ENCODE data around the gene PKP1.

PKP1 gene

DNA sequence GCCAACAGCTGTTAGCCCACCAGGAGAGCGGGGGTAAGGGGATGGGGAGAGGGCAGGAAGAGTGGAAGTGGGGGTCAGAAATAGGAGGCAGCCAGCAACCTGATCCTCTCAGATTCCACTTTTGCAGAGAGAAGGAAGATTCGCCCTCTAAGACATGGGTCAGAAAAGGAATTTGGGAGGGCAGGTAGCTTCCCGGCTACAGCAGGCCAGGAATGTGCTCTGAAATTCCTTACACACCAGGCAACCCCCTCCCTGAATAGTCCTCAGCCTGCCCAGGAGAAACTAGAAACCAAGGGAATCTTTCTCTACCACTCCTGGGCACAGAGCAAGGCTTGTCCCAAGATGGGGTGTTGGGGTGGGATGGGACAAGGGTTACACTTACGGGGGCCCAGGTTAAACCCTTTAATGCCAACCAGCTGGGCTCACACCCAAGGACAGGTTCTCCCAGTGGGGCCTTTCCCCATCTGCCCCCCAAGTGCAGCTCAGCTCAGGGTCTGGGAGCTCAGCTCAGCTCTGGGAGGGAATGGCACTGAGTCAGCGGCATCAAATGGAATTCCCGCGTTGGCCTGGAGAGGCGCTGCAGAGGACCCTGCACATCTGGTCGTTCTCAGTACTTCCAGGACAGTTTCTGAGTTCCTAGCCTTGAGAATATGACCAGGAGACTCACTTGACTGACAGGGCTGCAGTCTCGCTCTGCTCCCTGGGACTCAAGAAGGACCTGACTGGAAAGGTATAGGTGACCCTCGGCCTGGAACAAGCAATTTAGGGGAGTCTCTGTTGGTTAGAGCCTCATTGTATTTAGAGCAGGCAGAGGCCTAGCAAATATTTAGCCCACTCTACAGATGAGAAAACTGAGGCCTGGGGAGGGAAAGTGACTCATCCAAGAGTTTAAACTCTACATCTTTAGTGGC is 93.4 kb downstream of the PKP1 start:
- H2AFZ ChIP-seq (ENCODE audit: low read depth, low read length, severe bottlenecking), result no peak overlapping the region
- no peak overlapping the region for H3K27ac ChIP-seq (ENCODE audit: low read depth, low read length)
- H3F3A ChIP-seq (ENCODE audit: insufficient read depth), result no peaks in the 10 kb centered on the region
- no peaks in the 10 kb centered on the region for H4K20me1 ChIP-seq (ENCODE audit: low read depth, low read length)
- H3K27me3 ChIP-seq (ENCODE audit: low read length), result no peaks in the 10 kb centered on the region
- H3K9ac ChIP-seq (ENCODE audit: low read length), result no peak overlapping the region
- H3K9me3 ChIP-seq (ENCODE audit: insufficient read depth, low read length), result no peaks in the 10 kb centered on the region
- no peaks in the 10 kb centered on the region for H3K9me2 ChIP-seq (replicated peaks; ENCODE audit: insufficient read depth, low read length)
- no peak overlapping the region for H3K4me3 ChIP-seq (ENCODE audit: insufficient read depth, low read length, poor library complexity, severe bottlenecking)
- no peaks in the 10 kb centered on the region for H3K36me3 ChIP-seq (ENCODE audit: low read length)
- TF ChIP-seq EZH2phosphoT487 (conservative IDR thresholded peaks at IDR 0.05; ENCODE audit: low read length), result no peak
- TF ChIP-seq, protein P1, sequence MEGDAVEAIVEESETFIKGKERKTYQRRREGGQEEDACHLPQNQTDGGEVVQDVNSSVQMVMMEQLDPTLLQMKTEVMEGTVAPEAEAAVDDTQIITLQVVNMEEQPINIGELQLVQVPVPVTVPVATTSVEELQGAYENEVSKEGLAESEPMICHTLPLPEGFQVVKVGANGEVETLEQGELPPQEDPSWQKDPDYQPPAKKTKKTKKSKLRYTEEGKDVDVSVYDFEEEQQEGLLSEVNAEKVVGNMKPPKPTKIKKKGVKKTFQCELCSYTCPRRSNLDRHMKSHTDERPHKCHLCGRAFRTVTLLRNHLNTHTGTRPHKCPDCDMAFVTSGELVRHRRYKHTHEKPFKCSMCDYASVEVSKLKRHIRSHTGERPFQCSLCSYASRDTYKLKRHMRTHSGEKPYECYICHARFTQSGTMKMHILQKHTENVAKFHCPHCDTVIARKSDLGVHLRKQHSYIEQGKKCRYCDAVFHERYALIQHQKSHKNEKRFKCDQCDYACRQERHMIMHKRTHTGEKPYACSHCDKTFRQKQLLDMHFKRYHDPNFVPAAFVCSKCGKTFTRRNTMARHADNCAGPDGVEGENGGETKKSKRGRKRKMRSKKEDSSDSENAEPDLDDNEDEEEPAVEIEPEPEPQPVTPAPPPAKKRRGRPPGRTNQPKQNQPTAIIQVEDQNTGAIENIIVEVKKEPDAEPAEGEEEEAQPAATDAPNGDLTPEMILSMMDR (IDR thresholded peaks at IDR 0.05; ENCODE audit: insufficient read depth, low read length, poor library complexity, severe bottlenecking), result peak; percentile 42
- H3K4me2 ChIP-seq (ENCODE audit: low read depth, low read length, poor library complexity, severe bottlenecking), result no peak overlapping the region
- H3K79me2 ChIP-seq (ENCODE audit: insufficient read depth, low read length), result no peaks in the 10 kb centered on the region

DNA sequence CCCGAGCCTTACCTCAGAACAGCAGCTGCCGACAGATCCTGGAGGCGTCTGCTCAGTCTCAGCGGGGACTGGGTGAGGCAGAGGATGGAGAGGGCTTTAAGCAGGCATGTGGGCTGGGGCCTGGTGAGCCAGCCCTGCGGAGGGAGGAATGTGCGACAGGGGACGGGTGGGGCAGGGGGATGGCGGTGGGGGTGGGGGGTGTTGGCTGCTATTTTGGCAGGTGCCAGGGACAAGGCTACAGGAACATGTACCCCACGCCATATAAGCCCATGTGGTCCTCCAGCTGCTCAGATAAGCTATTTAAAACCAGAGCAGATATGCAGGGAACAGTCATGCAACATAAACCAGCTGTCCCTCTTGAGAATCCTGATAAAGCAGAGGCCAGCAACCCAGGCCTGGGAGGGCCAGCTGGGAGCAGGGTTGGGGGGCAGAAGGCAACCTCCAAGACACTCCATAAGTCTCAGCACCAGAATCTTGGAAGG is 94.3 kb downstream of the PKP1 start, which contains the start of gene TNNT2:
TNNT2 (minus strand) TSS at position 70 of the 482 bp plus-strand sequence. CDS start 4,426 bp downstream, outside the sequence.
- H3K27ac ChIP-seq (ENCODE audit: low read depth, low read length), result no peak within 1 kb of the TSS
- no peaks in the 10 kb centered on the region for H3K9me3 ChIP-seq (ENCODE audit: insufficient read depth, low read length)
- H3K36me3 ChIP-seq (ENCODE audit: low read length), result no peaks in the 10 kb centered on the region
- no peaks in the 10 kb centered on the region for H3K79me2 ChIP-seq (ENCODE audit: insufficient read depth, low read length)
- H3F3A ChIP-seq (ENCODE audit: insufficient read depth), result no peaks in the 10 kb centered on the region
- no peak within 1 kb of the TSS for H2AFZ ChIP-seq (ENCODE audit: low read depth, low read length, severe bottlenecking)
- H3K9me2 ChIP-seq (replicated peaks; ENCODE audit: insufficient read depth, low read length), result no peaks in the 10 kb centered on the region
- no peak within 1 kb of the TSS for H3K4me2 ChIP-seq (ENCODE audit: low read depth, low read length, poor library complexity, severe bottlenecking)
- no peaks in the 10 kb centered on the region for H4K20me1 ChIP-seq (ENCODE audit: low read depth, low read length)
- H3K27me3 ChIP-seq (ENCODE audit: low read length), result no peaks in the 10 kb centered on the region
- no peak within 1 kb of the TSS for H3K9ac ChIP-seq (ENCODE audit: low read length)
- H3K4me3 ChIP-seq (ENCODE audit: insufficient read depth, low read length, poor library complexity, severe bottlenecking), result no peak within 1 kb of the TSS
- TF ChIP-seq, protein P1 (IDR thresholded peaks at IDR 0.05; ENCODE audit: insufficient read depth, low read length, poor library complexity, severe bottlenecking), result no peak
- no peak for TF ChIP-seq EZH2phosphoT487 (conservative IDR thresholded peaks at IDR 0.05; ENCODE audit: low read length)

DNA sequence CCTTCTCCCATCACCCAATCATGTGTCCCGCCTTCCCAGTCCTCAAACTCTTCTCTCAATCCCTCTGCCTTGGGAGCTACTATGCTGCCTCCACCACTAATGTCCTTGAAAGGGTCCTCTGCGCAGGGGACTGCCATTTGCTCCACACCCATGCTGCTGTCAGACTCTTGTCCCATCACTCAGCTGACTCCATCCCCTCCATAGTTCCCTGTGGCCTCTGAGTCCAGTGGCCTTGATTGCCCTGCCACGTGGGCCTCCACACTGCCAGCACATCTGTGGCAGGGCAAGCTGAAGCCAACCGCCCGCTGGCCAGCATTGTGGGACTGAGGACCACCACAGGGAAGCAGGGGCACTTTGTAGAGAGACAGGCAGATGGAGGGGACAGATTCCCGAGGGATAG is 95.5 kb downstream of the PKP1 start:
- TF ChIP-seq, protein P1 (IDR thresholded peaks at IDR 0.05; ENCODE audit: insufficient read depth, low read length, poor library complexity, severe bottlenecking), result no peak
- TF ChIP-seq EZH2phosphoT487 (conservative IDR thresholded peaks at IDR 0.05; ENCODE audit: low read length), result no peak
- Histone ChIP-seq H4K20me1 (ENCODE audit: low read depth, low read length) (no peaks in the 10 kb centered on the region), H3K9me2 (replicated peaks; ENCODE audit: insufficient read depth, low read length) (no peaks in the 10 kb centered on the region), H3K36me3 (ENCODE audit: low read length) (no peaks in the 10 kb centered on the region), H3K9me3 (ENCODE audit: insufficient read depth, low read length) (no peaks in the 10 kb centered on the region), H3K27ac (ENCODE audit: low read depth, low read length) (no peak overlapping the region), H3K4me2 (ENCODE audit: low read depth, low read length, poor library complexity, severe bottlenecking) (no peak overlapping the region), H3K27me3 (ENCODE audit: low read length) (no peaks in the 10 kb centered on the region), H2AFZ (ENCODE audit: low read depth, low read length, severe bottlenecking) (no peak overlapping the region), H3K9ac (ENCODE audit: low read length) (no peak overlapping the region), H3F3A (ENCODE audit: insufficient read depth) (no peaks in the 10 kb centered on the region), H3K79me2 (ENCODE audit: insufficient read depth, low read length) (no peaks in the 10 kb centered on the region), H3K4me3 (ENCODE audit: insufficient read depth, low read length, poor library complexity, severe bottlenecking) (no peak overlapping the region)
